ENCODE data around the gene ATP5PD.
"Not testable (repeated sequence)": the region's sequence is repeated elsewhere in the genome, so short reads cannot be mapped to it uniquely, and the experiment has no call there.

ATP5PD gene

DNA sequence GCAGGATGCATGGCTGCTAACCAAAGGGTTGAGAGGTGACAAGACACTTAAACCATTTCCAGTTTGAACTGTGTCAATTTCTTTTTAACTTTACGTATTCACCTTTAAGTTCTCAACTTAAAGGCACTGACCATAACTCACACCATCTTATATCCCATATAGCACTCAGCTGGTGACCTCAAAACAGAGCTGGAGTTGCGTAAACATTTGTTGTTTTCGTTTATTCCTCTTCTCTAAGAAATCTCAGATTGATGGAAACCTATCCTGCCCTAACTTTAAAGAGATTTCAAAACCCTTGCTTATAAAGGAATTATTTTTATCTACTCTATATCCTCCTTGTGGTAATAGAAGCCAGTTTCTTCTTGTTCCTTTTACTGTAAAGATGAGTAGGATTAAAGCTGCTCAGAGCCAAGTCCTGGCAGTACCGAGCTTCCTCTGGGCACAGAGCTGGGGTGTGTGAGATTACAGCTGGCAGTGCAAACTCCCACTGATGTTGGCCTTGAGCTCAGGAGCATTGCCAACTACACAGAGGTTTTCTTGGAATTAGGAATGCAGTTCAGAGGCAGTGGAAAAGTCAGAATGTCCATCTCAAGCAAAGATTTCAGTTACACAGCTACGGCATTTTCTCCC lies 1.6 kb upstream of the ATP5PD start:
- no peak for DNase-seq

DNA sequence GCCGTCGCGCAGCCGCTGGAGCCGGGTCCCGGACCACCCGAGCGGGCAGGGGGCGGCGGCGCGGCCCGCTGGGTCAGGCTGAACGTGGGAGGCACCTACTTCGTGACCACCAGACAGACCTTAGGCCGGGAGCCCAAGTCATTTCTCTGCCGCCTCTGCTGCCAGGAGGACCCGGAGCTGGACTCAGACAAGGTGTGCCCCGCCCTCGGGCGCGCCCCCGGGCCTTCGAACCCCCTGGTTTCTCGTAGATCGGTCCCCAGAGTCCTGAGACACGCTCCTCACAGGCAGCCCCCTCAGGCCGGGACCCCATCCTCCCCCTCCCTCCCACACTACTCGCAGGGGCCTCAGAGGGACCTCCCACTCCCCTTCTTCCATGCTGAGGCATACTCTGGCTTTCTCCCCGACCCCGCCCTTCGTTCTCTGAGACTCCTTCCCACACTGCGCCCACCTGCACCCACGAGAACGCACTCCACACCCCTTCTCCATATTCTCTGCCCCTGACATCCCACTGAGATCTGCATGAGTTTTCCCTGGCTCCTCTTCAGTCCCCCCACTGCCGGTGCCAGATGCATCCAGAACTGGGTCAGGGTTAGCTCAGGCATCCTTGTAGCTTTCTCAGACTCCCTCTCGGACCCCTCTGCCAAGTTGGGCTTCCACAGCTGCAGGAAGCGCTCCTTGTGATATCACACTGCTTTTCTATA lies 779 bp upstream of the ATP5PD start:
- DNase-seq, result peak; percentile 4 to 16

DNA sequence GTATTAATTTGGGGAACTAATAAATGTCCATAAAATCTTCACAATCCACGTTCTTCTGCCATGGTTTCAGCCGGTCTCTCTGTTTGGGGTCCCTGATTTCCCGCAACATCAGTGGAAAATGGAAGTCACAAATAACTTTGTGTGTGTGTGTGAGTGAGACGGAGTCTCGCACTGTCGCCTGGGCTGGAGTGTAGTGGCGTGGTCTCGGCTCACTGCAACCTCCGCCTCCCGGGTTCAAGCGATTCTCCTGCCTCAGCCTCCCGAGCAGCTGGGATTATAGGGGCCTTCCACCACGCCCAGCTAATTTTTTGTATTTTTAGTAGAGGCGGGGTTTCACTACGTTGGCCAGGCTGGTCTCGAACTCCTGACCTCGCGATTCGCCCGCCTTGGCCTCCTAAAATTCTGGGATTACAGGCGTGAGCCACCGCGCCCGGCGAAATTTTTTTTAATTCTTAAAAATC lies 793 bp downstream of the ATP5PD start:
- not testable (repeated sequence) for DNase-seq

DNA sequence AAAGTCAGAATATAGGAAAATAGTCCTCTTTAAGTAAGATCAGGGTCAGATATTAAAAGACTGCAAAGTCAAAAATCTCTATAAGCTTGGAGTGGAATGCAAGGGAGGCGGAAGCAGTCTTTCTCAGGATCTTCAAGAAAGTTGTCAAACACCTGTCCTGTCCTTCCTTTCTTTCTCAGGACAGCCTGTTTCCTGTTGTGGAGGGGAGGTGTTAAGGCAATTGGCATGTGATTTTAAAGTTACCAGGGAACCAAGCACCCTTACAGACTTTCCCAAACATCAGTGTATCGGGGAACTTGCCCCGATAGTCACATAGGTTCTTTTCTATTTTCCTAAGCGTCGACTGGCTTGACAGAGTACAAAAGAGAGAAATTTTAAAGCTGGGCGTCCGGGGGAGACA lies 2.1 kb downstream of the ATP5PD start:
- DNase-seq, result no peak

DNA sequence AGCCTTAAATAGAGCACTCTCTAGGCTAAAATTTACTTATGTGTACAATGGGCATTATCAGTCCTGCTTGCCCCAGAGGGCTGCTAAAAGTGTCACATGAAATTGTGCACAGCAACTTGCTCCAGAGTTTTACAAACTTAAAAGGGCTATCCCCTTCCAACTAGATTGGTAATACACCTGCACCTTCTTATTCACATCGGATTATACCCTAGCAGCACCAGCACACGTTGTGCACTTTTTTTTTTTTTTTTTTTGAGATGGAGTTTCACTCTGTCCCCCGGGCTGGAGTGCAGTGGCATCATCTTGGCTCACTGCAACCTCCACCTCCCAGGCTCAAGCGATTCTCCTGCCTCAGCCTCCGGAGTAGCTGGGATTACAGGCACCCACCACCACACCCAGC lies 3.0 kb downstream of the ATP5PD start:
- not testable (repeated sequence) for DNase-seq

DNA sequence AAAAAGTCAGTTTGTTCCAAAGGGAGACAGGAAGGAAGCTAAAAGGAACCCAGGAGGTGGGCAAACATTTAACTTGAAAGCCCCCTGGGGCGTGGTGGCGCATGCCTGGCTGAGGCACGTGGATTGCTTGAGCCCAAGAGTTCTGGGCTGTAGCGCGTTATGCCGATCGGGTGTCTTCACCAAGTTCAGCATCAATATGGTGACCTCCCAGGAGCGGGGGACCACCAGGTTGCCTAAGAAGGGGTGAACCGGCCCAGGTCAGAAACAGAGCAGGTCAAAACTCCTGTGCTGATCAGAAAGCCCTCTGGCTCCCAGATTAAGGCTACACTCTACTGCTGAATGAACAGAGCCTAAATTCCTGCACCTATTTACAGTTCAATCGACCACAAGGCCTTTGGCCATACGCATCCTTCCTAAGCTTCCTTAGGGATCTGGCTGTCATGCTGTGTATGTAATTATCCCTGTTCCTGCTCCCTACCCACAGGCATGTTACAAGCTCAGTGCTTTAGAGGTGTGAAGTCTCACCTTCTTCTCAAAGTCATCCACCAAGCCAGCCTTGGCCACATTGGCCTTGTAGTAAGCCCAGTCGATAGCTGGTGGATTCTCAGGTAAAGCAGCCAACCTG lies 5.0 kb downstream of the ATP5PD start:
- DNase-seq, result no peak

DNA sequence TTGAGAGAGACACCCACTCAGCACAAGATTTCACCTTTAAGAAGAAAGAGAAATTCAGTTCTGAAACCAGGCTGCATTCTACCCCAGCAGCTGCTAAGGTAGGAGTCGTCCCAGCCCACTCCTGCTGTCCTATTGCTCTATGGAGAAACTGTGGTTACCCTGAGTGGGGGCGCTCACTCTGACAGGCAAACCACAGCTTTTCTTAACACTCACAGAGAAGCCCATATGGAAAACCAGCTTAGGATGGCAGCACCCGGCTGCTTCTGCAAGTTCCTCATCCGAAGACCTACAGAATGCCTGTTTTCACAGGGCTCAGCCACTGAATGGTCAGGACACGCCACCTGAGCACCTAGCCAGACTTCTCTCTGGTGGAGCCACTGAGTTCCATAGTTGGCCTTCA lies 7.5 kb downstream of the ATP5PD start:
- DNase-seq, result no peak

DNA sequence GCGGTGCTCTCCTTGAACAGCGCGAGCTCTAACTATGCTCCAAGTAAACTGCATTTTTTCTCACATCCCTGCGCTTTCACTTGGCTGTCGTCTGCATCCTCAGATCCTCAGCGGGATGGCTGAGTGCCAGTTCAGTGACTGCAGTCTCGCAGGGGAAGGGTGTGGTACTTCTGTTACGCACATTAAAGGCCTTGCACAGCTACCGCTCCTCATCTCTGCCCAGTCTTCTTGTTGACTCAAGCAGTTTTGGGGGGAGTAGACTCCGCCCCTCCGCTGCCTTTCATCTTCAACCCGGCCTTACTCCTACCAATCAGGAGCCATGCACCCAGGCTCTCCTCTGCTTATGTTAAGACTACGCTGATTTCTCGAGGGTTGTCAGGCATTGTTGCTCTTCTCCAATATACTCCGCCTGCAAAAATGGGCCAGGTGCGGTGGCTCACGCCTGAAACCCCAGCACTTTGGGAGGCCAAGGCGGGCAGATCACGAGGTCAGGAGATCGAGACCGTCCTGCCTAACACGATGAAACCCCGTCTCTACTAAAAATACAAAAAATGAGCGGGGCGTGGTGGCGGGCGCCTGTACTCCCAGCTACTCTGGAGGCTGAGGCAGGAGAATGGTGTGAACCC lies 10.0 kb downstream of the ATP5PD start:
- DNase-seq, result peak; percentile 92 to 95

DNA sequence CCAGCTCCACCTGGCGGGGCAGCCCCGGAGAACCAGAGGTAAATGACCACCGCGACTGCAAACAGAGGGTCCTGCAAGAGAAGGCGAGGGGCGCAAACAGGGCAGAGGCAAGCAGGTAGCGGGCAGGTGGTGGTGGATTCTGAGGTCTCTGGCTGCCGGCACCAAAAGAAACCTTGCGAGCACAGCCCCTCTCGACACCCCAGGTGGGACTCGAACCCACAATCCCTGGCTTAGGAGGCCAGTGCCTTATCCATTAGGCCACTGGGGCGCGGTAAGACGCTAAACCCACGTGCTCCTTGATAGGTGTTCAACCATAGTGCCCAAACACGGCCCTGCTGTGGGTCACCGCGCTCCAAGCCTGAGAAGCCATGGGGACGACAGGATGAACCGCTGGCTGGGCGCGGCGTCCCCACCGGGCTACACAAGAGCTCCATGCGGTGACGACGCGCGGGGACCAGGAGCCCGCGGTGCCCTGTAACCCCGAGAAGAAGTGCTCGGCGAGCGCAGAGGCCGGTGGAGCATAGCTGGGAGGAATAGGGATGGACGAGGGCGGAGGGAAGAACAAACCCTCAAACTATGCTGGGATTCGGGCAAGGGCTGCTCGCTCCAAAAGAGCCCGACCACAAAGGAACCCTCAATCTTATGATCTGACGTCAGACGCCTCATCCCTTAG lies 12.4 kb downstream of the ATP5PD start:
- DNase-seq, result peak; percentile 87 to 88

DNA sequence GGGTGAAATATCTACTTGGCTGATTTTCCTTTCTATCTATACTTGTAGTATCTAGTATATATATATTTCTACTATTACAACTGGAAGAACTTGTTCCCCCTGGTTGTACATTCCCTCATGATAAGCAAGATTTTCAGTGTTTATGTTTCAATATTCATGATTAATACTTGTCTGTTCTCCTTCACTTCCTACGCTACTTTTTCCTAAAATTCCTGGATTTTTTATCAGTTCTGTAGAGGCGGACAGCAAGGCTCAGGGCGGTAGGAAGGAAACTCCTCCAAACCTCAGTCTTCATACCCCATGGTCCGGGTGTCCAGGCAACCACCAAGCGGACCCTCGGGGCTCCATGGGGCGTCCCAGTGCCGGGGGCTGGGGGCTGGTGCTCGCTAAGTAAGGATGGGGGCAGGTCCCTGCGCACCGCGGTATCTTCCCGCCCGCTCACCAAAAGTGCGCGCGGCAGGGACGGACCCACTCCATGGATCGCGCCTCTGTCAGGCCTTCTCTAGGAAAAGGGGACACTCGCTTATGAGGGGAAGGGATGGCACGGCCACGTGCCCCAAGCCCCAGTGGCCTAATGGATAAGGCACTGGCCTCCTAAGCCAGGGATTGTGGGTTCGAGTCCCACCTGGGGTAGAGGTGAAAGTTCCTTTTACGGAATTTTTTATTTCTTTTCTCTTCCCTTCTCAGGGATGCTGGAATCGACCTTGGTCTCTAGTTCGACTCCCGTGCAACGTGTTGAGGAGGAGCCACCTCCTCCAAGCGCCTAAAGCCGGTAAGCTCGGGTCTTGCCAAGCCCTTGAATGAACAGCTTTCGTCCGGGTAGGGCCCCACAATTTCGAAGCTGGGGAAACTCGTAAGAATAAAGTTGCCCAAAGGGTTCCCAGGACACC lies 13.2 kb downstream of the ATP5PD start:
- DNase-seq, result peak; percentile 88 to 92

DNA sequence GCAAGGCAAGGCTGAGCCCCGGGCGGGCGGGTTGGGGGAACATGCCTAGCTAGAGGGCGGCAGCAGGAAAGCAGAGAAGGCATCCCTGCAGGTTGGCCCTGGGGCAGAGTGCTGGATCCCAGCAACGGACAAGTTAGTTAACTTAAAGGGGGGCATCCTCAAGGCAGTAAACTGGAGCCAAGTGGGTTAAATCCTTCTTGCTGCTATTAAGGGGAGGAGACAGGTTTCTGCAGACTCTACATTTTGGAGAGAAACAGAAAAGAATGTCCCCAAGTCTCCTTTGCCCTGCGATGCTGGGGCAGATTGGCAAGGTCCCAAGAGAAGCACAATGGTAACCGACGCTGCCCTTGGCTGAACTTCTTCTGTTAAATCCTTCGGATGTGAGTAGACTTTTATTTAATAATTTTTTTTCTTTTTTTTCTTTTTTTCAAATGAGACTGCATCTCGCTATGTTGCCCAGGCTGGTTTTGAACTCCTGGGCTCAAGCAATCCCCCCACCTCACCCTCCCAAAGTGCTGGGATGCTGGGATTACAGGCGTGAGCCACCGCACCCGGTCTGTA lies 14.0 kb downstream of the ATP5PD start:
- DNase-seq, result peak in 1 of 2 donors; percentile 36

DNA sequence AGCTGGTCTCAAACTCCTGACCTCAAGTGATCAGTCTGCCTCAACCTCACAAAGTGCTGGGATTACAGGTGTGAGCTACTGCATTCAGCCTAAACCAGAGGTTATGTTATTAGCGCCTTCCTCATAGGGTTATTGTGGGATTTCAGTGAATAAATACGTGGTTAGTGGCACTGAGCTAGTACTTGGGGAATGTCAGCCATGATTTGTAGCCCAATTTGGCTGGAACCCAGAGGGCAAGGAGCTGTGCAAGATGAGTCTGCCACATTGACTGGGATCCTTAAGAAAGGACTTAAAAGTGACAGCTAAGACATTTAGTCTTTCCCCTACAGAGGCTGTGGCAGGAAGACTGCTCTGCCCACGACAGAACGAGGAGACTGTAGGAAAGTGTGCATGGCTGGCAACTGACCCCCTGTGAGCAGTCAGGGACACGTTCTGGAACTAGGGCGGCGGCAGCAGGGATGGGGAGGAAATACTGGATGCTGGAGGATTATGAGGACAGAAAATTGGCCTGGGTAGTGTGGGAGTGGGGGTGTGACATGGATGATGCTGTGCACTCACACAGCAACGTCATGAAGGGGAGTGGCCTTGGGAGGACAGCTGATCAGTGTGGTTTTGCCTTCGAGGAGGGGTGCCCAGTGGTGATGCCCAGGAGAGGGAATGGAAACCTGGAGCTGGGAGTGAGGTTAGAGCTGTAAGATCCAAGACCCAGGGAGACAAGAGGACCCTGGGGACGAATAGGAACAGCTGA lies 14.6 kb downstream of the ATP5PD start:
- peak; percentile 65 to 76 for DNase-seq

DNA sequence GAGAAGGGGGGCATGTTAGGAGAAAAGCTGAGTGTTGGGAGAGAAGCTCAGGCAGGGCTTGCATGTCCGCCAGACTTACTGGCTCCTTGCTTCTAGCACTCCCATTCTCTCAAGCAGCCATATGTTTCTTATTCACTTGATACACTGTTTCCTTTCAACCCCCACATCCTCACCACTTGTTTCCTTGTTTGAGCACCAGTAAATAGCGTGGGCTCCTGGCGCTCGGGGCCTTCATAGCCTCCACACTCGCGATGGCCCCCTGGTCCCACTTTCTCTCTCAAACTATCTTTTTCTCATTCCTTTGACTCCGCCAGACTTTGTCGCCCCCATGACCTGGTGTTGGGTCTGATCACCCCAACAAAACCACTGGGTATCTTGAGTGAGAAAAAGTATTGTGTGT lies 16.6 kb downstream of the ATP5PD start:
- no peak for DNase-seq

DNA sequence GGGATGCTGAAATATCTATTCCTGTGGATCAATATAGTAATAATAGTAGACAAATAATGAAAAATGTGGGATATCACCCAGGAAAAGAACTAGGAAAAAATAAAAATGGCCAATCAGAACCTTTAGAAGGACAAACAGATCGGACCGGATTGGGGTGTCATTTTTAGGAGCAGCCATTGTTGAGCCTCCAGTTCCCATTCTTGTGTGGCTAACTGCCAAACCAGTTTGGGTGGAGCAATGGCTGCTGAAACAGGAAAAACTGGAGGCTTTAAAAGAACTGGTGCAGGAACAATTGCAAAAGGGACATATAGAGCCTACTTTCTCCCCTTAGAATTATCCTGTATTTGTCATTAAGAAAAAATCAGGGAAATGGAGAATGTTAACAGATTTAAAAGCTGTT lies 20.1 kb downstream of the ATP5PD start:
- DNase-seq, result not testable (repeated sequence)

DNA sequence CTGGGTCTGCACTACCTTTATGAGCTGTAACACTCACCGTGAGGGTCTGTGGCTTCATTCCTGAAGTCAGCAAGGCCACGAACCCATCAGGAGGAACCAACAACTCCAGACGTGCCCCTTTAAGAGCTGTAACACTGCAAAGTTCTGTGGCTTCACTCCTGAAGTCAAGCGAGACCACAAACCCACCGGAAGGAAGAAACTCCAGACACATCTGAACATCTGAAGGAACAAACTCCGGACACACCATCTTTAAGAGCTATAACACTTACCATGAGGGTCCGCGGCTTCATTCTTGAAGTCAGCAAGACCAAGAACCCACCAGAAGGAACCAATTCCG lies 21.4 kb downstream of the ATP5PD start:
- DNase-seq, result not testable (repeated sequence)

DNA sequence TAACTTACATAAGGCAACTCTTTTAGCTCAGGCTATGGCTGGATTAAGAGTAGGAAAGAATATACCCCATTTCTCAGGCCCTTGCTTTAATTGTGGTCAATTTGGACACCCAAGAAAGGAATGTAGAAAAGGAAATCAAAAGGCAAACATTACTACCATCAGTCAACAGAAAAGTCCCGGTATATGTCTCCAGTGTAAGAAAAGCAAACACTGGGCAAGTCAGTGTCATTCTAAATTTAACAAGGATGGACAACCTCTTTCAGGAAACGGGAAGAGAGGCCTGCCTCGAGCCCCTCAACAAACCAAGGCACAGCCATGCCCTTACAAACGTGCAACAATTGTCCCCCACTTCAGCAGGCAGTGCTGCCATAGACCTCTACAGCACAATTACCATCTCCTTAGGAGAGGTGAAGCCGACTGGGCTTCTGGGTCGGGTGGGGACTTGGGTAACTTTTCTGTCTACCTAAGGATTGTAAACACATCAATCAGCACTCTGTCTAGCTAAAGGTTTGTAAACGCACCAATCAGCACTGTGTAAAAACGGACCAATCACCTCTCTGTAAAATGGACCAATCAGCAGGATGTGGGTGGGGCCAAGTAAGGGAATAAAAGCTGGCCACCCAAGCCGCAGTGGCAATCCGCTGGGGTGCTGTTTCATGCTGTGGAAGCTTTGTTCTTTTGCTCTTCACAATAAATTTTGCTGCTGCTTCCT lies 21.9 kb downstream of the ATP5PD start:
- peak; percentile 29 to 54 for DNase-seq

DNA sequence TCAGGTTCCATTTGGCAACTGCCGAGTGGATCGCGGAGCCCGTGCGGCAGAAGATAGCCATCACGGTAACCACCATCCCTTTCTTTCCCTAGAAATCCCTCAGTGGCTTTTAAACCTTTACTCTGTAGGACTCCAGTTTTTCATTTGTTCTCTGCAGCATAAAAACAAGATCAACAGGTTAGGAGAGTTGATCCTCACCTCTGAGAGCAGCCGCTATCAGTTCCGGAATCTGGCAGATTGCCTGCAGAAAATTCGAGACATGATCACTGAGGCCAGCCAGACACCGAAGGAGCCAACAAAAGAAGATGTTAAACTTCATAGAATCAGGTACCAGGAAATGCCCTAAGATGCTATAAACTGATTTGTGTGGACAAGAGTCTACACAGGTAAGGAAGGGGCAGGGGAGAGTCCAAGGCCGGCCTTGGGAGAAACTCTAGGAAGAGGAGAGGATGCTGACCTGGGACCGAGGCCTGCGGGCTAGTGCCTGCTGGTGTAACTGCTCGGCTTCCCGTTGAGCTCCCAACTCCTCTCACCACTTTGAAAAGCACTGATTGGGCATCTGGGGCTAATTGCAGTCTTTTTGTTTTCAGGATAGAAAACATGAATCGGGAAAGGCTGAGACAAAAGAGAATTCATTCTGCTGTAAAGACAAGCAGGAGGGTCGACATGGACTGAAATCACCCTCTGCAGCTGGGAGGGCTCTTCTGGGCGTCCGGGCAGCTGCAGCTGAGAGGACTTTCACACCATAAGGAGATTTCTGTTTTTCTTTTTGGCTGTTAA lies 26.2 kb downstream of the ATP5PD start:
- DNase-seq, result no peak

DNA sequence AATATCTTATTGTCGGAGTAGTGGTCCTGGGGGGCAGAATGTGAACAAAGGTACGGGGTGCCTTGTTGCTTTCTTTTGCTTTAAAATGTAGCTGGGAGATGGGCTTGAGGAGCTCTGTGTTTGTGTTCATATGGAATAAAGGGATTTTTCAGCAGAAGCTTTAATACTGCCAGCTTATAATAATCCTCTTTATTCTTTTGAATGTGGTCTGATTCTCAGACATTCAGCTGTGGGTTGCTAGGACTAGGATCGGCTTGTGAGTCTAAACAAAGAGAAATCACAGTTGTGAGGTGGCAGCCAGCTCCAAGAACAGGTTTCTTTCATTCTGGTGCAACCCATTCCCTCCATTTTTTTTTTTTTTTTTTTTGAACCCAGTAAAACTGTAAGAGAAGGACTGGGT lies 27.1 kb downstream of the ATP5PD start:
- no peak for DNase-seq

DNA sequence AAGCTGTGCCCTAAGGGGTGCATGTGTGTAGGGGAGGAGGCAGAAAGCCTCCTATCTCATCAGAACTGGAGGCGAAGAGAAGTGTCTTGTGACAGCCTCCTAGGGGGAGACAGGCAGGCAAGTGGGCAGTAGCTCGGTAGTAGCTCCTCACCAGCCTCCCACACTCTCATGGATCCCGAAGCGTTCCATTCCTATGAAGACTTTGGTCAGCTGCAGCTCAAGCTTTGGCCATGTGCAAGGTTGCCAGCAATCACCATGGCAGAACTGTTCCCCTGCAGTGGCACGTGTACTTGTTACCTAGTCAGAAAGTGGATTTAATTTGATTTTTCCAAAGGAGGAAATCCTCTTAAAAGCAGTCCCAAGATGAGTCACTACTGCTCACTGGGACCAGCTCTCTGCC lies 27.6 kb downstream of the ATP5PD start:
- no peak for DNase-seq

Data from CD4-positive, alpha-beta T cell treated with Interferon alpha-2 for 1 hour (primary cell).